Measurements from ENCODE around the gene GPI. TPM values are rescaled to one million over a fixed set of nuclear protein-coding genes. Genes with fewer than 3 reads are reported as not detected.
"Not testable (repeated sequence)": the region's sequence is repeated elsewhere in the genome, so short reads cannot be mapped to it uniquely, and the experiment has no call there.

GPI gene
- total and polyA plus RNA-seq, 2 donors: 78.2 to 90.1 TPM

- Histone ChIP-seq H3K36me3 (ENCODE audit: control insufficient read depth in 2 of 2, insufficient read depth in 2 of 2, low read length in 1 of 2) (peaks cover 31 to 33% of the 10 kb centered on the region in 2 donors), H3K27ac (ENCODE audit: low read depth in 1 of 2, low read length in 1 of 2) (no peak overlapping the region), H3K4me1 (ENCODE audit: control insufficient read depth in 2 of 2, insufficient read depth in 2 of 2, low read length in 2 of 2) (peaks cover 12 to 22% of the 10 kb centered on the region in 2 donors), H3K27me3 (ENCODE audit: control insufficient read depth in 2 of 2, insufficient read depth in 1 of 2, low read length in 1 of 2) (no peaks in the 10 kb centered on the region), H3K9me3 (ENCODE audit: control insufficient read depth in 2 of 2, insufficient read depth in 1 of 2, low read length in 1 of 2) (peaks cover 0 to 3% of the 10 kb centered on the region in 2 donors), H3K4me3 (ENCODE audit: low read length in 2 of 2) (no peak overlapping the region)
- no peak for DNase-seq (ENCODE audit: low read depth in 6 of 9, low spot score in 9 of 9)
- WGBS: 97% methylated on average over 10 of the region's 10 CpGs
Observed at GRCh38 chr19:34368338-34368737, 3.3 kb downstream of the GPI start.

- not testable (repeated sequence) for H3K4me3 ChIP-seq (ENCODE audit: low read length in 2 of 2); H3K27me3 ChIP-seq (ENCODE audit: control insufficient read depth in 2 of 2, insufficient read depth in 1 of 2, low read length in 1 of 2); DNase-seq (ENCODE audit: low read depth in 6 of 9, low spot score in 9 of 9); H3K27ac ChIP-seq (ENCODE audit: low read depth in 1 of 2, low read length in 1 of 2); H3K9me3 ChIP-seq (ENCODE audit: control insufficient read depth in 2 of 2, insufficient read depth in 1 of 2, low read length in 1 of 2)
- H3K4me1 ChIP-seq (ENCODE audit: control insufficient read depth in 2 of 2, insufficient read depth in 2 of 2, low read length in 2 of 2): peaks cover 12 to 21% of the 10 kb centered on the region in 2 donors
- H3K36me3 ChIP-seq (ENCODE audit: control insufficient read depth in 2 of 2, insufficient read depth in 2 of 2, low read length in 1 of 2): peaks cover 31 to 37% of the 10 kb centered on the region in 2 donors
- 98% methylated on average over 10 of the region's 10 CpGs for WGBS
Observed at GRCh38 chr19:34369166-34369565, 4.2 kb downstream of the GPI start.

- Histone ChIP-seq H3K36me3 (ENCODE audit: control insufficient read depth in 2 of 2, insufficient read depth in 2 of 2, low read length in 1 of 2) (peaks cover 38 to 40% of the 10 kb centered on the region in 2 donors), H3K9me3 (ENCODE audit: control insufficient read depth in 2 of 2, insufficient read depth in 1 of 2, low read length in 1 of 2) (no peaks in the 10 kb centered on the region), H3K27ac (ENCODE audit: low read depth in 1 of 2, low read length in 1 of 2) (no peak overlapping the region), H3K4me3 (ENCODE audit: low read length in 2 of 2) (no peak overlapping the region), H3K27me3 (ENCODE audit: control insufficient read depth in 2 of 2, insufficient read depth in 1 of 2, low read length in 1 of 2) (no peaks in the 10 kb centered on the region), H3K4me1 (ENCODE audit: control insufficient read depth in 2 of 2, insufficient read depth in 2 of 2, low read length in 2 of 2) (peaks cover 7 to 15% of the 10 kb centered on the region in 2 donors)
- 96% methylated on average over 8 of the region's 8 CpGs for WGBS
- DNase-seq (ENCODE audit: low read depth in 6 of 9, low spot score in 9 of 9): no peak
Observed at GRCh38 chr19:34370117-34370516, 5.1 kb downstream of the GPI start.

GRCh38 chr19:34370983-34371382 lies 6.0 kb downstream of the GPI start:
- peaks cover 45 to 47% of the 10 kb centered on the region in 2 donors for H3K36me3 ChIP-seq (ENCODE audit: control insufficient read depth in 2 of 2, insufficient read depth in 2 of 2, low read length in 1 of 2)
- H3K9me3 ChIP-seq (ENCODE audit: control insufficient read depth in 2 of 2, insufficient read depth in 1 of 2, low read length in 1 of 2): no peaks in the 10 kb centered on the region
- no peak overlapping the region for H3K4me3 ChIP-seq (ENCODE audit: low read length in 2 of 2)
- 97% methylated on average over 4 of the region's 4 CpGs for WGBS
- no peak for DNase-seq (ENCODE audit: low read depth in 6 of 9, low spot score in 9 of 9)
- no peaks in the 10 kb centered on the region for H3K27me3 ChIP-seq (ENCODE audit: control insufficient read depth in 2 of 2, insufficient read depth in 1 of 2, low read length in 1 of 2)
- peaks cover 4 to 10% of the 10 kb centered on the region in 2 donors for H3K4me1 ChIP-seq (ENCODE audit: control insufficient read depth in 2 of 2, insufficient read depth in 2 of 2, low read length in 2 of 2)
- H3K27ac ChIP-seq (ENCODE audit: low read depth in 1 of 2, low read length in 1 of 2): no peak overlapping the region

- Histone ChIP-seq H3K9me3 (ENCODE audit: control insufficient read depth in 2 of 2, insufficient read depth in 1 of 2, low read length in 1 of 2) (no peaks in the 10 kb centered on the region), H3K27ac (ENCODE audit: low read depth in 1 of 2, low read length in 1 of 2) (no peak overlapping the region), H3K4me3 (ENCODE audit: low read length in 2 of 2) (no peak overlapping the region), H3K4me1 (ENCODE audit: control insufficient read depth in 2 of 2, insufficient read depth in 2 of 2, low read length in 2 of 2) (no peaks in the 10 kb centered on the region), H3K27me3 (ENCODE audit: control insufficient read depth in 2 of 2, insufficient read depth in 1 of 2, low read length in 1 of 2) (no peaks in the 10 kb centered on the region), H3K36me3 (ENCODE audit: control insufficient read depth in 2 of 2, insufficient read depth in 2 of 2, low read length in 1 of 2) (peaks cover 33 to 51% of the 10 kb centered on the region in 2 donors)
- DNase-seq (ENCODE audit: low read depth in 6 of 9, low spot score in 9 of 9): no peak
- 97% methylated on average over 11 of the region's 11 CpGs for WGBS
Observed at GRCh38 chr19:34373601-34374288, 8.7 kb downstream of the GPI start.

- no peaks in the 10 kb centered on the region for H3K9me3 ChIP-seq (ENCODE audit: control insufficient read depth in 2 of 2, insufficient read depth in 1 of 2, low read length in 1 of 2)
- WGBS: 95% methylated on average over 8 of the region's 8 CpGs
- H3K4me3 ChIP-seq (ENCODE audit: low read length in 2 of 2): no peak overlapping the region
- no peak for DNase-seq (ENCODE audit: low read depth in 6 of 9, low spot score in 9 of 9)
- no peak overlapping the region for H3K27ac ChIP-seq (ENCODE audit: low read depth in 1 of 2, low read length in 1 of 2)
- no peaks in the 10 kb centered on the region for H3K4me1 ChIP-seq (ENCODE audit: control insufficient read depth in 2 of 2, insufficient read depth in 2 of 2, low read length in 2 of 2)
- peaks cover 35 to 58% of the 10 kb centered on the region in 2 donors for H3K36me3 ChIP-seq (ENCODE audit: control insufficient read depth in 2 of 2, insufficient read depth in 2 of 2, low read length in 1 of 2)
- H3K27me3 ChIP-seq (ENCODE audit: control insufficient read depth in 2 of 2, insufficient read depth in 1 of 2, low read length in 1 of 2): no peaks in the 10 kb centered on the region
Observed at GRCh38 chr19:34375598-34375997, 10.6 kb downstream of the GPI start.

- Histone ChIP-seq H3K27me3 (ENCODE audit: control insufficient read depth in 2 of 2, insufficient read depth in 1 of 2, low read length in 1 of 2) (no peaks in the 10 kb centered on the region), H3K4me3 (ENCODE audit: low read length in 2 of 2) (no peak overlapping the region), H3K36me3 (ENCODE audit: control insufficient read depth in 2 of 2, insufficient read depth in 2 of 2, low read length in 1 of 2) (peaks cover 54 to 79% of the 10 kb centered on the region in 2 donors), H3K4me1 (ENCODE audit: control insufficient read depth in 2 of 2, insufficient read depth in 2 of 2, low read length in 2 of 2) (no peaks in the 10 kb centered on the region), H3K9me3 (ENCODE audit: control insufficient read depth in 2 of 2, insufficient read depth in 1 of 2, low read length in 1 of 2) (no peaks in the 10 kb centered on the region), H3K27ac (ENCODE audit: low read depth in 1 of 2, low read length in 1 of 2) (no peak overlapping the region)
- no peak for DNase-seq (ENCODE audit: low read depth in 6 of 9, low spot score in 9 of 9)
- 98% methylated on average over 5 of the region's 5 CpGs for WGBS
Observed at GRCh38 chr19:34380639-34381241, 15.7 kb downstream of the GPI start.

GRCh38 chr19:34381399-34382251 lies 16.6 kb downstream of the GPI start:
- no peak overlapping the region for H3K4me3 ChIP-seq (ENCODE audit: low read length in 2 of 2)
- H3K27ac ChIP-seq (ENCODE audit: low read depth in 1 of 2, low read length in 1 of 2): no peak overlapping the region
- H3K4me1 ChIP-seq (ENCODE audit: control insufficient read depth in 2 of 2, insufficient read depth in 2 of 2, low read length in 2 of 2): no peaks in the 10 kb centered on the region
- no peak for DNase-seq (ENCODE audit: low read depth in 6 of 9, low spot score in 9 of 9)
- WGBS: 98% methylated on average over 14 of the region's 14 CpGs
- H3K27me3 ChIP-seq (ENCODE audit: control insufficient read depth in 2 of 2, insufficient read depth in 1 of 2, low read length in 1 of 2): no peaks in the 10 kb centered on the region
- H3K9me3 ChIP-seq (ENCODE audit: control insufficient read depth in 2 of 2, insufficient read depth in 1 of 2, low read length in 1 of 2): no peaks in the 10 kb centered on the region
- H3K36me3 ChIP-seq (ENCODE audit: control insufficient read depth in 2 of 2, insufficient read depth in 2 of 2, low read length in 1 of 2): peaks cover 53 to 76% of the 10 kb centered on the region in 2 donors

- no peak for DNase-seq (ENCODE audit: low read depth in 6 of 9, low spot score in 9 of 9)
- Histone ChIP-seq H3K4me3 (ENCODE audit: low read length in 2 of 2) (no peak overlapping the region), H3K9me3 (ENCODE audit: control insufficient read depth in 2 of 2, insufficient read depth in 1 of 2, low read length in 1 of 2) (no peaks in the 10 kb centered on the region), H3K27me3 (ENCODE audit: control insufficient read depth in 2 of 2, insufficient read depth in 1 of 2, low read length in 1 of 2) (no peaks in the 10 kb centered on the region), H3K4me1 (ENCODE audit: control insufficient read depth in 2 of 2, insufficient read depth in 2 of 2, low read length in 2 of 2) (no peaks in the 10 kb centered on the region), H3K36me3 (ENCODE audit: control insufficient read depth in 2 of 2, insufficient read depth in 2 of 2, low read length in 1 of 2) (peaks cover 60 to 76% of the 10 kb centered on the region in 2 donors), H3K27ac (ENCODE audit: low read depth in 1 of 2, low read length in 1 of 2) (no peak overlapping the region)
- 96% methylated on average over 4 of the region's 4 CpGs for WGBS
Observed at GRCh38 chr19:34382471-34382870, 17.5 kb downstream of the GPI start.
